NCI-H1694 (cell line): ENCODE results near the gene RGS9BP.
A peak's percentile ranks its signal among the peaks of the same experiment; 100 is the strongest.
"Not testable (repeated sequence)": the region's sequence is repeated elsewhere in the genome, so short reads cannot be mapped to it uniquely, and the experiment has no call there.

Experiments used
- DNase-seq: peaks from one replicate; lab custom pipeline; 2025; lab: John Stamatoyannopoulos, UW

RGS9BP gene

GRCh38 chr19:32671883-32672593, 3.6 kb upstream of the RGS9BP start:
- no peak for DNase-seq

- no peak for DNase-seq
Measured at GRCh38 chr19:32672841-32673240, 2.8 kb upstream of the RGS9BP start.

DNA sequence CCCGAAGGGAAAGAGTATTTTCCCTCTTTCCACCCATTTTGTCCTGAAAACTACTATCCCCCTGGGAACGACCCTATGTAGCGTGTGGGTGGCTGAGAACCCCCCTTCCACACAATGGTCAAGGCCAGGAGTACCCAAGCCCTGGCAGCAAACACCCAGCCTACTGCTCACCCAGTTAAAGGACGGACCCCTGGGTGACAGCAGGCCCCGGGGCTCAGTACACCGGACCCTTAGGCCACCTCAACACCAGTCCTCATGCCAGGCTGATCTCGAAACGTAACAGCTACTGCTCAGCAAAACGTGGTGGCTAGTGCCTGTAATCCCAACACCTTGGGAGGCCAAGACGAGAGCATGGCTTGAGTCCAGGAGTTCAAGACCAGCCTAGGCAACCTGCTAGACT, 2.1 kb upstream of the RGS9BP start:
- no peak for DNase-seq

- no peak for DNase-seq
Measured at GRCh38 chr19:32674153-32674930, 1.3 kb upstream of the RGS9BP start.

DNA sequence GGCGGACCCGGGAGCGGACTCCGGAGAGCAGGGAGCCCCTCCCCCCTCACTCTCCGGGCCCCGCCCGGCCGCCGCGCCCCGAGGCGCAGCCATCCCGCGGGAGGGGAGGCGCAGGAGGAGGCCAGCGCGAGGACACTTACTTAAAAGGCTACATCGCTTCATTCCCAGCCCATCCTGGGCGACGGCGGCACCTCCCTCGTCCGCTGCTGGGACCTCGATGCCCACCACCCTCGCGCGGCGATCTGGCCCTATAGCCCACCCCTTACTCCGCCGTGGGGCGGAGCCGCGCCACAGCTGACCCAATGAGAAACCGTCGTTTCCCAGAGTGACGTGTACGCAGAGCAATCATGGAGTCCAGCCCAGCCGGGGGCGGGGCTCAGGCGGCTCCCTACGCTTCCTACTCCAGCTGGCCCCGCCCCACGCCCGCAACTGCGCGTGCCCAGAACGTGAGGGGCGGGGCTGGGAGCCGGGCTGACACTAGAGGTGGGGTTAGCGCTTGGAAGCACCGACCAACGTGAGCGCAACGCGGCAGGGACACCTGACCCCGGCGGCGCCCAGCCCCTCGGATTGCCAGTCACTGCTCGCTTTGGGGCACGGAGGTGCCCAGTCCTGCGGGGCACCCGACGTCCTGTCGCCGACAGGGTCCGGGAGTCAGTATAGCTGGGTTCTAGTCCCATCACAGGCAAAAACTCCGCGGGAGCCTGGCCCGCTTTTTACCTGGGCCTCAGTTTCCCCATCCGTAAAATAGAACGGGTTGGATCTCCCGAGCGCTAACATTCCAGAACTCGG, 523 bp upstream of the RGS9BP start, which contains the start of gene ANKRD27:
TSS of gene ANKRD27 (minus strand) at position 250 of the 789 bp plus-strand sequence. CDS start 16,165 bp downstream, outside the sequence.
- peak; percentile 99 for DNase-seq

DNA sequence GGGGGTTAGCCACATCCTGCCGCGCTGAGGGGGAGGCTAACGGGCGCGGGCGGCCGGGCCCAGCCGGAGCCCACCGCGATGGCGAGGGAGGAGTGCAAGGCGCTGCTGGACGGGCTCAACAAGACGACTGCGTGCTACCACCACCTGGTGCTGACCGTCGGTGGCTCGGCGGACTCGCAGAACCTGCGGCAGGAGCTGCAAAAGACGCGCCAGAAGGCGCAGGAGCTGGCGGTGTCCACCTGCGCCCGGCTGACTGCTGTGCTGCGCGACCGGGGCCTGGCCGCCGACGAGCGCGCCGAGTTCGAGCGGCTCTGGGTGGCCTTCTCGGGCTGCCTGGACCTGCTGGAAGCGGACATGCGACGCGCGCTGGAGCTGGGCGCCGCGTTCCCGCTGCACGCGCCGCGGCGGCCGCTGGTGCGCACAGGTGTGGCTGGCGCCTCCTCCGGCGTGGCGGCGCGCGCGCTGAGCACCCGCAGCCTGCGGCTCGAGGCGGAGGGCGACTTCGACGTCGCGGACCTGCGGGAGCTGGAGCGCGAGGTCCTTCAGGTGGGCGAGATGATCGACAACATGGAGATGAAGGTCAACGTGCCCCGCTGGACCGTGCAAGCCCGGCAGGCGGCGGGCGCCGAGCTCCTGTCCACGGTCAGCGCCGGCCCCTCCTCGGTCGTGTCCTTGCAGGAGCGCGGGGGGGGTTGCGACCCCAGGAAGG, 692 bp downstream of the RGS9BP start:
- DNase-seq, result no peak

DNA sequence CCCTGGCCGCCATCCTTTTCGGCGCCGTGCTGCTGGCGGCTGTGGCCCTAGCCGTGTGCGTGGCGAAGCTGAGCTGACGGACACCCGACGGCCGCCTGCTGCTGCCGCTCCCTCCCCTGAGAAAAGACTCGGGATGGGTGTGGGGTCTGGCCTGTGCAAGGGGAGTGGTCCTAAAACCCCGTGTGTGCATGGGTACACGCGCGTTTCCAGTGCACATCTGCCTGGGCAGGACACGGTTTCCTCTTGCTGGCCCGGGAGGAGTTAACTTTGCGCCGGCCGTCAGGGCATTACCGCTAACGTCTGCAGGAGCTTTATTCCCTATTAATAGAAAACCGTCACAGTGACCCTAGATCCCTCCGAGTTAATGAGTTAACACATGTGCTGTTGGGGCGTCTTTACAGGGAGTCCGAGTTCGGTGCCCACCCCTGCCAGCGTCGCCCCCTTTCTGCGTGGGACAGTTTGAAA, 1.3 kb downstream of the RGS9BP start:
- DNase-seq, result no peak

- DNase-seq, result no peak
Measured at GRCh38 chr19:32677657-32678056, 2.0 kb downstream of the RGS9BP start.

GRCh38 chr19:32680986-32681385, 5.3 kb downstream of the RGS9BP start:
- no peak for DNase-seq

DNA sequence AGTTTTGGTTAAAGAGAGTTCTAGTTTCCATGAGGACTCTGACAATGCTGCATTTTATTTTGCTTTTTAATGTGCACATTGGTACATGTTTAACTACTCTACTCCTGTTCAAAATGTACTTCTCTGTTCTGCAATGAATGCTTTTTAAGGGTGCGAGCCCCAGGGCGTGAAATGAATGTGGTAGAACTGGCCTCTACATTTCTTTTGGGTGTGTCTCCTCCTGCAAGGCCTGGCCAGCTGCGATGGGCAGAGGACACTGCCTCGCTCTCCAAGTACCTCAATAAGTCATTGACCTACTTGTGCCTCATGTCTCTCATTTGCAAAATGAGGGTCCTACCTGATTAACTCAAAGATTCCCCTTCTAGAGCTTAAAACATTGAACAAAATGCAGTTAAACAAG, 6.7 kb downstream of the RGS9BP start:
- no peak for DNase-seq

DNA sequence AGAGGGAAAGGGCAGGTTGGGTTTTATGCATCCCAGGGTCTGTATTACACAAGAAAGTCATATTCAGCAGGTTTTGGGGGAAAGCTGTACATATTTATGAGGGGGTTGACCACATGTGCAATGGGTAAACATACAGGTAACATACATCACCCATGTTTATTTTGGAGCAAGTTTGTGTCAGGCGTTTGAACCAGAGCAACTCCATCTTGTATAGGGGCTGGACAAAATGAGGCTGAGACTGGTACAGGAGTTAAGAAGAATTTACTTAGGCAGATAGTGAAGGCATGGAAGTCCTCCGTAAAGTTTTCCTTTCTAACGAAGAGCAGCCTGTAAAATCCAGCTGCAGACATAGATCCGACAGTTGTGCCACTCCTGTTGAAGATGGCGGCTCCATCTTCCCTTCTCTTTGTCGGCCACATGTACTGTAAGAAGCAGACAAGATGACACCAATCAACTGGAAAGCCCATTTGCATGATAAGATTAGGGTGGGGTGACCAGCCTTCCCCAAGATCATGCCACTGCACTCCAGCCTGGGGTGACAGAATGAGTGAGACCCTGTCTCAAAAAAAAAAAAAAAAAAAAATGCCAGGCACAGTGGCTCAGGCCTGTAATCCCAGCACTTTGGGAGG, 11.3 kb downstream of the RGS9BP start:
- DNase-seq, result no peak

- no peak for DNase-seq
Measured at GRCh38 chr19:32687681-32688080, 12.0 kb downstream of the RGS9BP start.

- no peak for DNase-seq
Measured at GRCh38 chr19:32688311-32688710, 12.7 kb downstream of the RGS9BP start.

DNA sequence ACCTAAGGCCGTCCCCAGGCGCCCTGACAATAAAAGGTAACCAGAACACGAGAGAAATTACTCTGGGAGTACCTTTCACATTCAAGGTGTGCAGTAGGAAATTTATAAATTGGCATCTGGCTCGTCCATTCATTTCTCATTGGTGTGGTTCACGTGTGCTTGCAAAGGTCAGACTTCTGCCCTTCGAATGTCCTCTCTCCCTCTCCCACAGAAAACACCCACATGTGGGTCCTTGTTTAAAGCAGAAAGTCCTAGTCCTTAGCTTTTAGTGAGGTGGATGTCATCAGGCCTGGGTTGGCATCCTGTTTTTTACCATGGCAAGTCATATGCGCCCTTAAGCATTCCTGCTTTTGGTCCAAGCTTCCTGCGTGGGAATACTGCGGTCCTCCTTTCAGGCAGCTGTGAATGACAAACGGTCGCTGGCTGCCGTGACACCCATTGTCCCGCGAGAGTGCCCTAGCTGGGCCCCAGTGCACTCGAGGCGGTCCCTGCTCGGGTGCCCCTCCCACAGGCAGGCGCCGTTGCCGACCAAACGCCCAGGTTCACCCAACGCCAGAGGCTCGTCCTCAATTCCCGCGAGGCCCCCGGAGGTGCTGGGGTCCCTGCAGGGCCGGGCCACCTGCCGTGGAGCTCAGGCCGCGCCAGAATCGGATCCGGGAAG, 15.8 kb downstream of the RGS9BP start, which contains the start of gene NUDT19:
TSS of gene NUDT19 (plus strand) at position 531 of the 661 bp plus-strand sequence. CDS start 140 bp downstream, outside the sequence.
- DNase-seq, result peak; percentile 78

GRCh38 chr19:32691952-32692726, 16.5 kb downstream of the RGS9BP start:
- no peak for DNase-seq

- no peak for DNase-seq
Measured at GRCh38 chr19:32692727-32693061, 17.0 kb downstream of the RGS9BP start.

DNA sequence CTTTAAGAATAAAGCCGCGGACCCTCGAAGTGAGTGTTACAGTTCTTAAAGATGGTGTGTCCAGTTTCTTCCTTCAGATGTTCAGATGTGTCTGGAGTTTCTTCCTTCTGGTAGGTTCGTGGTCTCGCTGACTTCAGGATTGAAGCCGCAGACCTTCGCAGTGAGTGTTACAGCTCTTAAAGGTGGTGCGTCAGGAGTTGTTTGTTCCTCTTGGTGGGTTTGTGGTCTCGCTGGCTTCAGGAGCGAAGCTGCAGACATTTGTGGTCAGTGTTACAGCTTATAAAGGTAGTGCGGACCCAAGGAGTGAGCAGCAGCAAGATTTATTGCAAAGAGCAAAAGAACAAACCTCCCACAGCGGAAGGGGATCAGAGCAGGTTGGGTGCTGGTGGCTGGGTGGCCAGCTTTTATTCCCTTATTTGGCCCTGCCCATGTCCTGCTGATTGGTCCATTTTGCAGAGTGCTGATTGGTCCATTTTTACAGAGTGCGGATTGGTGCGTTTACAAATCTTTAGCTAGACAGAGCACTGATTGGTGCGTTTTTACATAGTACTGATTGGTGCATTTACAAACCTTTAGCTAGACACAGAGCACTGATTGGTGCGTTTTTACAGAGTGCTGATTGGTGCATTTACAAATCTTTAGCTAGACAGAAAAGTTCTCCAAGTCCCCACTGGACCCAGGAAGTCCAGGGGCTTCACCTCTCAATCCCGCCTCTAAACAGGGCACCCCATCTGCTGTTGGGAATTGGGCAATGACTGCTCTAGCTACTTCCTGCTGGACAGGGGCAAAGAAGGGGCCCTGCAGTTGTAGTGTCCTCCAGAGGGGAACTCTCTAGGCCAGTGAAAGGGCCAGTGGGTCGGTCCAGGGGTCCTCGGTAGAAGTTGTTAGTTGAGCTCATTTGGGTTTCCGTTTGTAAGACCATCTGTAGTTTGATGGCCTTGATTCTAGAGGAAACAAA, 17.8 kb downstream of the RGS9BP start:
- not testable (repeated sequence) for DNase-seq

- not testable (repeated sequence) for DNase-seq
Measured at GRCh38 chr19:32694316-32694715, 18.7 kb downstream of the RGS9BP start.

GRCh38 chr19:32694851-32695250, 19.2 kb downstream of the RGS9BP start:
- not testable (repeated sequence) for DNase-seq
